AG04449 (cell line): ENCODE data around the gene DEFB114.

Experiments used
- CTCF ChIA-PET: fragments of 350-600 bp; formaldehyde crosslinking; extraction: SDS; loops from one replicate; lab custom pipeline; 2021; ENCODE audit warnings: antibody characterized with exemption; lab: Yijun Ruan, JAX
- POLR2A ChIA-PET: fragments of 400-600, 350-600 bp; formaldehyde crosslinking; extraction: SDS; loops from one replicate; lab custom pipeline; 2020; ENCODE audit warnings: antibody characterized with exemption, inconsistent platforms; lab: Yijun Ruan, JAX
- DNase-seq: peaks from one replicate; pipeline ENCODE4 v3.0.0-alpha.2; 2010; ENCODE audit warnings: low read depth, low spot score
- H3K4me3 ChIP-seq: 2 replicates; pipeline ENCODE4 v1.5.1; 2011; ENCODE audit warnings: low read depth, mild to moderate bottlenecking, control low read depth, low read length
- TF ChIP-seq, protein P1 (sequence below): IDR thresholded peaks from one replicate; pipeline ENCODE4 v1.5.1; 2011; ENCODE audit warnings: mild to moderate bottlenecking, moderate library complexity, low read length, control low read depth, inconsistent platforms; ENCODE audit not compliant: insufficient read depth; ENCODE audit errors: missing control alignments

Gene DEFB114

GRCh38 chr6:49915035-49915434, 48.9 kb downstream of the DEFB114 start:
- no peak for DNase-seq
- POLR2A ChIA-PET: no interaction called here
- H3K4me3 ChIP-seq: no peak overlapping the region
- TF ChIP-seq, protein P1, sequence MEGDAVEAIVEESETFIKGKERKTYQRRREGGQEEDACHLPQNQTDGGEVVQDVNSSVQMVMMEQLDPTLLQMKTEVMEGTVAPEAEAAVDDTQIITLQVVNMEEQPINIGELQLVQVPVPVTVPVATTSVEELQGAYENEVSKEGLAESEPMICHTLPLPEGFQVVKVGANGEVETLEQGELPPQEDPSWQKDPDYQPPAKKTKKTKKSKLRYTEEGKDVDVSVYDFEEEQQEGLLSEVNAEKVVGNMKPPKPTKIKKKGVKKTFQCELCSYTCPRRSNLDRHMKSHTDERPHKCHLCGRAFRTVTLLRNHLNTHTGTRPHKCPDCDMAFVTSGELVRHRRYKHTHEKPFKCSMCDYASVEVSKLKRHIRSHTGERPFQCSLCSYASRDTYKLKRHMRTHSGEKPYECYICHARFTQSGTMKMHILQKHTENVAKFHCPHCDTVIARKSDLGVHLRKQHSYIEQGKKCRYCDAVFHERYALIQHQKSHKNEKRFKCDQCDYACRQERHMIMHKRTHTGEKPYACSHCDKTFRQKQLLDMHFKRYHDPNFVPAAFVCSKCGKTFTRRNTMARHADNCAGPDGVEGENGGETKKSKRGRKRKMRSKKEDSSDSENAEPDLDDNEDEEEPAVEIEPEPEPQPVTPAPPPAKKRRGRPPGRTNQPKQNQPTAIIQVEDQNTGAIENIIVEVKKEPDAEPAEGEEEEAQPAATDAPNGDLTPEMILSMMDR: no peak
- CTCF ChIA-PET: no interaction called here

DNA sequence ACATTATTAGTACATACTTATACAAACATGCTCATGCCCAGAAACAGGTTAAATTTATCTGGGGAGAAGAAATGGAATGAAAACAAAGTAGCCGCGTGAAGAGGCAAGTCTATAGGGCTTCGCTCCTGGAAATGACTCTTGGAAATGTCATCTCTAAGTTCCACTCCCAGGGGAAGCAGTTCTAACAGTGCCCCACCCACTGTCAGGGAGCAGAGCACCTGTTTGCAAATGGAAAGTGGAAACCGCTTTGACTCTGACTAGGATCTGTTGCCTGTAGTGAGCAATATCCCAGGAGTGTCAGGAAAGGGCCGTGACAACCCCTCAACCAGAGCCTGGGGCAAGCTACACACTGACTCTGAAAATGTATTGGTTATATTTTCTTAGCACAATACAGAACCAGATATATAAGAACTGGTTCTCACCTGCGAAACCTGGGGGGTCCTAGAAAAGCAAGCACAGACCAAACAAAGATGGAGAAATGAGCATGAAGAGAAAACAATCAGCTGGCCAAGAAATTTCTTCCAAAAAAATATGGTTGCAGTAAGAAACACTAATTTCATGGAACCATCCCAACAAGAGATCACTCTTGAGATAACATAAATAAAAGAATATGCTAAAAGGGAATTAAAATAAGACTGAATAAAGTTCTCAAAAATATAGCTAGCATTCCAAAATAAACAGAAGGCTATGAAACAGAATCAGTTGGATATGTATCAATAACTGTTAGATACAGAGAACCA, 50.2 kb downstream of the DEFB114 start:
- TF ChIP-seq, protein P1: no peak
- no peak overlapping the region for H3K4me3 ChIP-seq
- ChIA-PET CTCF (no interaction called here), POLR2A (no interaction called here)
- DNase-seq: no peak

DNA sequence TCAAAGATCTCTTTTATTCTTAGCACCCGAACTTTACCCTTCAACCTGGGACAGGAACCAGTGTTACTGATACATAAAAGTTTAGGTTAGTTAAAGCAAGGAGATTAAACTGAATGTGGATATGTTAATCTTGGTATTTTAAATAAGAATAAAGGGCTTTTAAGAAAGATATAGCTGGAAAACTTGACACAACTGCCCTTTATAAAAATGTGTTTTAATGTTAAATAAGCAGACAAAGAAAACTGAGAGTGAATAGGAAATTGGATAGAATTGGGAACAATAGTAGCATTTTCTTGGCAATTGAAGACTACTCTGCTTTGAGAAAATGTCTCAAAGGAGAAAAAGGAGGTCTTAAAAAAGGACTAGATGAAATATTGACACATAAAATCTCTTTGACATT, 51.8 kb downstream of the DEFB114 start:
- ChIA-PET CTCF (no interaction called here), POLR2A (no interaction called here)
- H3K4me3 ChIP-seq: no peak overlapping the region
- TF ChIP-seq, protein P1: no peak
- DNase-seq: no peak

DNA sequence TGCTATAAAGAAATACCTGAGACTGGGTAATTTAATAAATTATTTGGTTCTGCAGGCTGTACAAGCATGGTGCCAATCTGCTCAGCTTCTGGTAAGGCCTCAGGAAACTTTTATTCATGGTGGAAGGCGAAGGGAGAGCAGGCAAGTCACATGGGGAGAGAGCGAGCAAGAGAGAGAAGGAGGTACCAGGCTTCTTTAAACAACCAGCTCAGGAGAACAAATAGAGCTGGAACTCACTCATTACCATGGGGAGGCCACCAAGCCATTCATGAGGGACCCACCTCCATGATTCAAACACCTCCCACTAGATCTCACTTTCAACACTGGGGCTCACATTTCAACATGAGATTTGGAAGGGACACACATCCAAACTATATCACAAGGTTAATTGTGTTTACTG, 52.7 kb downstream of the DEFB114 start:
- ChIA-PET POLR2A (no interaction called here), CTCF (no interaction called here)
- no peak for DNase-seq
- TF ChIP-seq, protein P1: no peak
- no peak overlapping the region for H3K4me3 ChIP-seq
